GM21526 (cell line): ENCODE data around the gene C13orf46.

Source experiments
- ATAC-seq: cut with Tn5 transposase; IDR thresholded peaks from one replicate; pipeline ENCODE4 v1.9.1; 2021; ENCODE audit warnings: moderate library complexity; ENCODE audit not compliant: unreplicated experiment, low FRiP score

The C13orf46 gene

GRCh38 chr13:113927661-113928581 is 46.0 kb downstream of the C13orf46 start:
- ATAC-seq = no peak

DNA sequence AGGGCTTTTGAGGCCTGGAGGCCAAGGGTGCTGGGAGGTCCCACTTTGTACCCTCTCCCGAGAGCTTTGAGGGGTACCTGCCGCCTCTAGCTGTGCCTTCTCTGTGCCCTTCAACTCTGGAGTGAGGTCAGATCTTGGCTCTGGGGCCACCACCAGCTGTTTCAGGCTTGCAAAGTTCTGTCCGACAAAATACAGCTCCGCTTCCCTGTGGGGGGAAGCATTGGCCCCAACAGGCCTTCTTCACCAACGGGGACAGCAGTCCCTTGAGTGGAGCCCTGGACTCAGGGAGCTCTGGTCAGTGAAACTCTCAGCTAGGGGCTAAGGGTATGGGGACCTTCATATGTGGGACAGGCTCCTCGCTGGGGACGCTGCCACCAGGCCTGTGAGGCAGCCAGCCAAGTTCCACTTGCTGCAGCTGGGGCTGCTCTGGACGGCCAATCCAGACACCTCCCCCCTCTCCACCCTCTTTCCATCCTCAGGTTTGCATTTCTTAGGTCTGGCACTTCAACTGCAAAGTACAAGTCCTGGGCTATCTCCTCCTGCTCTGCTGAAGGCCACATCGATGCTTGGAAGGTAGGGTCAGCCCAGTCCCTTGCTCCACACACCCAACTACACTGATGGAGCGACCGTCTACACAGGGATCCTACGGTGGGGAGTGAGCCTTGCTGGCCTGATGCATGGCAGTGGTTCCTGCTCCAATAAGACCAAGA is 46.8 kb downstream of the C13orf46 start:
- no peak for ATAC-seq

DNA sequence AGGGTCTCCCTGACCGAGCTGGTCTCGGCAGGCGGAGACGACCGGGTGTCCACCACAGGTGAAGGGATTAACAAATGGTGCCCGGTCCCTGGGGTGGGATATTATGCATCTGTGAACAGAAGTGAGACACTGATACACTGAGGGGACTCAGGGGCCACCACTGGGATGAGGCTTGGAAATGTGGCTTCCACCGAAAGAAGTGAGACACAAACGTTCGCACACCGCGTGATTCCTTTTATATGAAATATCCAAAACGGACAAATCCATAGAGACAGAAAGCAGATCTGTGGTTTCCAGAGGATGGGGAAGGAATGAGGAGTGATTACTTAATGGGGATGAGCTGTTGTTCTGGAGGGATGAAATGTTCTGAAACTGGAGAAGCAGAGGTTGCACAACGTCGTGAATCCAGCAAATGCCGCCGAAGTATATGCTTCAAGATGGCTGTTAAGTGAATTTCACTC is 47.5 kb downstream of the C13orf46 start:
- ATAC-seq = no peak

DNA sequence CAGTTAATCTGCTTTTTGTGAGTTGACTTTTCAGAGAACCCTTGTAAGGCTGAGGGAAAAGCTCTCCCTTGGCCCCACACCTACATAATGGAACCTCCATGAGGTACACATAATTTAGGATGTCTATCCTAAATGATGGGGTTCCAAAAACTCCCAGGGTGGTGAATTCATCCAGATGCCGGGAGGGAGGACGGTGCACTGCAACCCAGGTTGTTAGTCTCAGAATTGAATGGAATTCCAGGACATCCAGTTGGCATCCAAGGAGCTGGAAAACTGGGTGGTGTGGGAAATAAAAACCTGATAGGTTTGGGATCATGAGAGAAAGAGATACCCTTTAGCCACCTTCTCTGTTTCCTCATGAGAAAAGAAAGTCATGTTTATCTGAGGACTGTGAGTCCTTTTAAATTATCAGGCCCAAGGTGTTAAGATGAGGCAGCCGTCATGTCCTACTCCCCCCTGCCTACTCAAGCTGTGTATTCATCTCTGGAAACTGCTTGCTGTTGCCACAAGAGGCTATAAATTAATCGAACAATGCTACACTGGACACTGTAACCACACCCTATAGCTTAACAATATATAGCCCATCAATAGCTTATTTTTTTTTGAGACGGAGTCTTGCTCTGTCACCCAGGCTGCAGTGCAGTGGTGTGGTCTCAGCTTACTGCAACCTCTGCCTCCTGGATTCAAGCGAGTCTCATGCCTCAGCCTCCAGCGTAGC is 49.5 kb downstream of the C13orf46 start:
- ATAC-seq = no peak

GRCh38 chr13:113923376-113924063 is 50.4 kb downstream of the C13orf46 start:
- no peak for ATAC-seq

DNA sequence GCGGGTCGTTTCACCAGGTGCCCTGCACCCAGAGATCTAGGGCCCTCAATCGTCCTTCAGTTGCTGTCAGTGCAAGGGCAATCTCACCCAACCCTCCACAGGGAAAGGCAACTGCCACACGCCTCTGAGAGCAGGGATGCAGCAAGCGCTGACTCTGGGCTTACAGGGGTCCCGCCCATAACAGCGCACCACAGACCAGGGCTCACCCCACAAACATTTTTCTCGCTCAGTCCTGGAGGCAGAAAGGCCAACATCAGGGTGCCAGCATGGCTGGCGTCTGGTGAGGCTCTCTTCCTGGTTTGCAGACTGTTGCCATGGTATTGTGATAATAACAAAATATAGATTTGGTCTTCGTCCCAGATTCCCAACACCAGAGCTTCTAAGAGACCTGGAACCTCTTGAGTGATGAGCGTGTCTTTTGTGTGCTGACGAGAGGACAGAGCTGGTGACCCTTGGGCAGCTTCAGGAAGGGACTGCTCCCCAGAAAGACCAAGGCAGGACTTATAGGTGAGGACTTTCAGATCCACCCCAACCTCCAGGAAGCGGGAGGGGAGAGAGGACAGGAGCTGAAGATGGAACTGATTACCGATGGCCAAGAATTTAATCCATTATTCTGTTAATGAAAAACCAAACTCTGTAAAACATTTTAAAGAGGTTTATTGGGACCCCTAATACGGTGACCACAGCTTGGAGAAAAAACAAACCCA is 51.3 kb downstream of the C13orf46 start:
- ATAC-seq = no peak

DNA sequence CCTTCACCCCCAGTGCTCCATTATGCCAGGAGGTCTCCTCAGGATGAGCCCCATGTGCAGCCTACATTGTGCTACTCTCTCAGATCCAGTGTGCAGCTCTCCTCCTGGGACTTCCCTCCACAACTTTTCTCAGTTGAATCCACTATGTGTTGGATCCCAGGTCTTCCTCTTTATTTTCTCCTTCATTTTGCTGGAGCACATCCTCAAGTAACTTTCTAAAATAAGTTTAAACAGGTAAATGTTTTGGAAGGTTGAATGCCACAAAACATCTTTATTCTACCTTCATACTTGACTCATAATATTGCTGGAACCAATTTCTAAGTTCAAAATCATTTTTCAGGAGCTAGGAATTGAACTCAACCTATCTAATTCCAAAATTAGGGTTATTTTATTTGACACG is 52.1 kb downstream of the C13orf46 start:
- no peak for ATAC-seq

GRCh38 chr13:113920606-113921286 is 53.1 kb downstream of the C13orf46 start:
- no peak for ATAC-seq

DNA sequence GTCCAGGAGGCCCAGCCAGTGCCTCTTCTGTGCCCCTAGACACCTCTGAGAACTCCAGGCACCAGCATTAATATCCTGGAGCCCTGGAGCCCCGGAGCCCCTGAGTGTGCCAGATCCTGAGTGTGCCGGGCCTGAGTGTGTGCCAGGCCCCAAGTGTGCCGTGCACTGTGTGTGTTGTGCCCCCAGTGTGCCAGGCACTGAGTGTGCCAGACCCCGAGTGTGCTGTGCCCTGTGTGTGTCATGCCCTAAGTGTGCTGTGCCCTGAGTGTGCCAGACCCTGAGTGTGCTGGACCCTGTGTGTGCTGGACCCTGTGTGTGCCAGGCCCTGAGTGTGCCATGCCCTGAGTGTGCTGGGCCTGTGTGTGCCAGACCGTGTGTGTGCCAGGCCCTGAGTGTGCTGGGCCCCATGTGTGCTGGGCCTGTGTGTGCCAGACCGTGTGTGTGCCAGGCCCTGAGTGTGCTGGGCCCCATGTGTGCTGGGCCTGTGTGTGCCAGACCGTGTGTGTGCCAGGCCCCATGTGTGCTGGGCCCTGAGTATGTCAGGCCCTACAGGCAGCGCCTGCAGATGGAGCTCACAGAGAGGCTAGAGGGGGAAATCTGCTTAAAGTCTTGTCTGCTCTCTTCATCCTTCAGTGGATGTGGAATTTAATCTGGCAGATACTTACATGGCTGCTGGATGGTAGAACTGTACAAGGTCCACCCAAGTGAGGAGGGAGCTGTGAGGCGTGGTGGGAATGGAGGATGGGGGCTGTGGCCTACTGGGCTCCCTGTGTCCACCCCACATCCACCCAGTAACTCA is 53.9 kb downstream of the C13orf46 start:
- no peak for ATAC-seq

- no peak for ATAC-seq
These were observed 54.7 kb downstream of the C13orf46 start for GRCh38 chr13:113918981-113919701.

DNA sequence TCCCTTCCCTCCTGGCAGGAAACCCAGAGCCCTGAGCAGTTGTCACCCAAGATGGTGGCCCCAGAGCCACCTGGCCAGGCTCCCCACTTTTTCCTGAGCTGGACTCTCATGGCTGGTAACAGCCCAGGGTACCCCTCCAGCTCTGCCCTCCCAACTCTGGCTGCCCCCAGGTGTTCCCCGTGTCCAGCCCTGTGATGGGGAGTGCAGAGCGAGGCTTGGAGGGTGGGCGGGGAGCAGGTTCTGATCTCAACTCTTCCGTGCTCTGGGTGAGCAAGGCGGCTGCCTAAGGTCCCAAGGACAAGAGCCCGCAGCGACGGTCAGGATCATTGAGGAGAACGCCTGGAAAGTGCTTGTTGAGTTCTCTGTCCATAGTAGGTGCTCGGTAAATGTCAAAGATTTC is 55.3 kb downstream of the C13orf46 start:
- ATAC-seq = no peak

- no peak for ATAC-seq
These were observed 56.1 kb downstream of the C13orf46 start for GRCh38 chr13:113917594-113918371.

- ATAC-seq = no peak
These were observed 56.8 kb downstream of the C13orf46 start for GRCh38 chr13:113917096-113917495.

- ATAC-seq = no peak
These were observed 57.5 kb downstream of the C13orf46 start for GRCh38 chr13:113916330-113916815.

DNA sequence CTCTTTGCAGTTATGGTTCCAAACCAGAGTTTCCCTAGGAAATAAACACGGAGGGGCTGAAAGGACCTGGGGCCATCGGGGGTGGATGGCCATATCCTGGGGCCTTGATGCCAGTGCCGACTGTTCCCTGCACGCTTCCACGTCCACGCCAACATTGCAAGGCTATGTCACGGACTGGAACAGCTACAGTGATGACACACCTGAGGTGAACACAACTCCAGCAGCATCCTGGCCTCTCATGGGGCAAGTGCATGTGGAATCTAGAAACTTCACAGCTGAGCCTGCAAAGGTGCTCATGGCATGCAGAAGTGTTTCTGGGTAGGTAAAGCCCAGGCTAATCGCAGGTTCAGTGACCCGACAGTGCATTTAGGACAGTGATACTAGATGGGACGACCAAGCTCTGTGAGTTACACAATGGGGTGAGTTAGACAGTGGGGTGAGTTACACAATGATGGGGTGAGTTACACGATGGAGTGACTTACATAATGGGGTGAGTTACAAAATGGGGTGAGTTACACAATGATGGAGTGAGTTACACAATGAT is 58.0 kb downstream of the C13orf46 start:
- ATAC-seq = no peak

DNA sequence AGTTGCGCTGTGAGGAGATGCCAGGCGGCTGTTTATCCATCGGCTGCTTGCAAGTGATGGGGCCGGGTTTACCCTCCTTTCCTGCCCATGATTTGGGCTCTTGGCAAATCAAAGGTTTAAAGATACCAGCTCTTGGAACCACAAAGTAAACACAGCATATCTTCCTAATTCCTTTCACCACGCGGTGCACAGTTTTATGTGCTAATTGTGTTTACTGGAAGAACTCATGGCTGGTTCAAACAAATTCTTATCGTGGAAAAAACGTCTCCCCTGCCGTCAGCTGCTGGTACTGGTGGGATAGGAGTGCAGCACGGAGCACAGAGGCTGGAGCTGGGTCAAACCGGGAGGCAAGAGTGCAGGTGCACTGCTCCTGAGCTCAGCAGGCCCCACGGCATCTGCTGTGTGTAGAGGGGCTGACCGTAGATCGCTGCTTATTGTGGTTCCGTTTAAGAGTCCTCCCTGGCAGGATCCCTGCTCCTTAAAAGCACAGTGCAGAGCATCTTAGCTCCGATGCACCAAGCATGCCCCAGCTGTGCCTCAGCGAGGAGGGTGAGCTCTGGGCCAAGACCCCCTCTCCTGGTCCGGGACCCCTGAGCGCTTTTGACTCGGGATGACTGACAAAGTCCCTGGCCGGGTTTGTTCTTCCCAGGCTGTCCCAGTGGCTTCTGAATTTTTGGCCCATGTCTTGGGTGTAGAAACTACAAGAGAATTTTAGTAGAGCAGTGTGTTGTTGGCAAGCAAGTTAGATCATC is 58.7 kb downstream of the C13orf46 start:
- no peak for ATAC-seq
